Measurements from ENCODE around the gene ANGPTL7. TPM values are rescaled to one million over a fixed set of nuclear protein-coding genes. Genes with fewer than 3 reads are reported as not detected.

The ANGPTL7 gene
- total RNA-seq, 1 experiment from 2014 or later = not detected

GRCh38 chr1:11156441-11156840, 32.7 kb upstream of the ANGPTL7 start:
- TF ChIP-seq EZH2 (IDR thresholded peaks at IDR 0.05; ENCODE audit: borderline replicate concordance, low read depth, low read length, poor library complexity, severe bottlenecking) (no peak), CTCF (conservative IDR thresholded peaks at IDR 0.05; ENCODE audit: low read depth, low read length) (no peak)
- BruUV-seq (replicated peaks) = no TSS peak
- Histone ChIP-seq H3K27ac (ENCODE audit: low read depth, low read length, poor library complexity, severe bottlenecking) (no peak overlapping the region), H3K4me1 (ENCODE audit: insufficient read depth, low read length, poor library complexity, severe bottlenecking) (no peaks in the 10 kb centered on the region), H3K36me3 (ENCODE audit: insufficient read depth, low read length, poor library complexity, severe bottlenecking) (peaks cover 19% of the 10 kb centered on the region), H3K9me3 (ENCODE audit: low read depth, low read length, poor library complexity, severe bottlenecking) (no peaks in the 10 kb centered on the region), H3K27me3 (replicated peaks; ENCODE audit: insufficient read depth, low read depth, low read length, poor library complexity) (no peaks in the 10 kb centered on the region), H3K4me3 (ENCODE audit: low read depth, low read length, poor library complexity, severe bottlenecking) (no peak overlapping the region)
- DNase-seq (ENCODE audit: low spot score) = no peak
- ChIA-PET POLR2A (ENCODE audit: low non-redundant PET) (no interaction called here), CTCF (no interaction called here)
- intact Hi-C loops (cut with micrococcal nuclease; ENCODE audit: unreplicated experiment) = no loop called here

GRCh38 chr1:11156963-11157362, 32.2 kb upstream of the ANGPTL7 start:
- intact Hi-C loops (cut with micrococcal nuclease; ENCODE audit: unreplicated experiment) = no loop called here
- Histone ChIP-seq H3K36me3 (ENCODE audit: insufficient read depth, low read length, poor library complexity, severe bottlenecking) (peaks cover 19% of the 10 kb centered on the region), H3K9me3 (ENCODE audit: low read depth, low read length, poor library complexity, severe bottlenecking) (no peaks in the 10 kb centered on the region), H3K4me1 (ENCODE audit: insufficient read depth, low read length, poor library complexity, severe bottlenecking) (no peaks in the 10 kb centered on the region), H3K27ac (ENCODE audit: low read depth, low read length, poor library complexity, severe bottlenecking) (no peak overlapping the region), H3K27me3 (replicated peaks; ENCODE audit: insufficient read depth, low read depth, low read length, poor library complexity) (no peaks in the 10 kb centered on the region), H3K4me3 (ENCODE audit: low read depth, low read length, poor library complexity, severe bottlenecking) (no peak overlapping the region)
- no TSS peak for BruUV-seq (replicated peaks)
- no peak for DNase-seq (ENCODE audit: low spot score)
- ChIA-PET CTCF (no interaction called here), POLR2A (ENCODE audit: low non-redundant PET) (no interaction called here)
- TF ChIP-seq CTCF (conservative IDR thresholded peaks at IDR 0.05; ENCODE audit: low read depth, low read length) (no peak), EZH2 (IDR thresholded peaks at IDR 0.05; ENCODE audit: borderline replicate concordance, low read depth, low read length, poor library complexity, severe bottlenecking) (no peak)

GRCh38 chr1:11157394-11157793, 31.8 kb upstream of the ANGPTL7 start:
- CTCF ChIA-PET = no interaction called here
- no peaks in the 10 kb centered on the region for H3K9me3 ChIP-seq (ENCODE audit: low read depth, low read length, poor library complexity, severe bottlenecking)
- H3K27ac ChIP-seq (ENCODE audit: low read depth, low read length, poor library complexity, severe bottlenecking) = no peak overlapping the region
- TF ChIP-seq CTCF (conservative IDR thresholded peaks at IDR 0.05; ENCODE audit: low read depth, low read length) (no peak), EZH2 (IDR thresholded peaks at IDR 0.05; ENCODE audit: borderline replicate concordance, low read depth, low read length, poor library complexity, severe bottlenecking) (no peak)
- H3K36me3 ChIP-seq (ENCODE audit: insufficient read depth, low read length, poor library complexity, severe bottlenecking) = peaks cover 19% of the 10 kb centered on the region
- no TSS peak for BruUV-seq (replicated peaks)
- POLR2A ChIA-PET (ENCODE audit: low non-redundant PET) = no interaction called here
- no peaks in the 10 kb centered on the region for H3K27me3 ChIP-seq (replicated peaks; ENCODE audit: insufficient read depth, low read depth, low read length, poor library complexity)
- H3K4me3 ChIP-seq (ENCODE audit: low read depth, low read length, poor library complexity, severe bottlenecking) = no peak overlapping the region
- H3K4me1 ChIP-seq (ENCODE audit: insufficient read depth, low read length, poor library complexity, severe bottlenecking) = no peaks in the 10 kb centered on the region
- intact Hi-C loops (cut with micrococcal nuclease; ENCODE audit: unreplicated experiment) = no loop called here
- DNase-seq (ENCODE audit: low spot score) = no peak

All from A673 (cell line).